B cell (primary cell): ENCODE measurements around the gene SLC44A1.

ENCODE experiments used
- EZH2 ChIP-seq: IDR thresholded peaks from 2 replicates; pipeline ENCODE4 v1.6.1; 2012; ENCODE audit warnings: borderline replicate concordance, low read depth, mild to moderate bottlenecking, moderate library complexity, low read length; ENCODE audit not compliant: insufficient read depth, poor library complexity, severe bottlenecking
- TF ChIP-seq, protein P1 (sequence below): fragments of 200-600 bp; IDR thresholded peaks from one replicate; pipeline ENCODE4 v1.8.0; 2022; ENCODE audit warnings: antibody characterized with exemption, mild to moderate bottlenecking

DNA sequence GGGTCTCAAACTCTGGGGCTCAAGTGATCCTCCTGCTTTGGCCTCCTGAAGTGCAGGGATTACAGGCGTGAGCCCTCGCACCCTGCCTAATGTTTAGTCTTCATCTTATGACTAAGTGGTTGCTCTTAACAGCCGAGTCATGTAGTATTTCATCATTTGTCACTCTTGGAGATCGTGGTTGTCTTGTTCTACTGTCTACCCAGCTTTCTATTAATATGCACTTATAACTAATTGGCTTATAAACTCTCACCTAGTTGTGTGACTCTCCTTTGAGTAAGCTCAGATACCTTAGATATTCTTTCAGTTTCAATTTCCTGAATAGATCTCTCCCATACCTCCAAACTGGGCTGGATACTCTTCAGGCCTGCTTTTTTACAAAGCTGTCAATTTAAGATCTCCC, 19.9 kb downstream of the SLC44A1 start:
- TF ChIP-seq, protein P1, sequence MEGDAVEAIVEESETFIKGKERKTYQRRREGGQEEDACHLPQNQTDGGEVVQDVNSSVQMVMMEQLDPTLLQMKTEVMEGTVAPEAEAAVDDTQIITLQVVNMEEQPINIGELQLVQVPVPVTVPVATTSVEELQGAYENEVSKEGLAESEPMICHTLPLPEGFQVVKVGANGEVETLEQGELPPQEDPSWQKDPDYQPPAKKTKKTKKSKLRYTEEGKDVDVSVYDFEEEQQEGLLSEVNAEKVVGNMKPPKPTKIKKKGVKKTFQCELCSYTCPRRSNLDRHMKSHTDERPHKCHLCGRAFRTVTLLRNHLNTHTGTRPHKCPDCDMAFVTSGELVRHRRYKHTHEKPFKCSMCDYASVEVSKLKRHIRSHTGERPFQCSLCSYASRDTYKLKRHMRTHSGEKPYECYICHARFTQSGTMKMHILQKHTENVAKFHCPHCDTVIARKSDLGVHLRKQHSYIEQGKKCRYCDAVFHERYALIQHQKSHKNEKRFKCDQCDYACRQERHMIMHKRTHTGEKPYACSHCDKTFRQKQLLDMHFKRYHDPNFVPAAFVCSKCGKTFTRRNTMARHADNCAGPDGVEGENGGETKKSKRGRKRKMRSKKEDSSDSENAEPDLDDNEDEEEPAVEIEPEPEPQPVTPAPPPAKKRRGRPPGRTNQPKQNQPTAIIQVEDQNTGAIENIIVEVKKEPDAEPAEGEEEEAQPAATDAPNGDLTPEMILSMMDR: no peak
- no peak for TF ChIP-seq EZH2
